GM12878 (cell line): ENCODE measurements around the gene OSBPL10. TPM values are rescaled to one million over a fixed set of nuclear protein-coding genes. Genes with fewer than 3 reads are reported as not detected.

Experiments used
- ATAC-seq: fragments of 200-7000 bp; cut with Tn5 transposase; 3 replicates; pipeline ENCODE4 v1.9.1; 2020; ENCODE audit warnings: mild to moderate bottlenecking, moderate library complexity
- BruUV-seq: library from RNA; stranded (reverse); fragments of 400-500 nt; replicated peaks from 2 replicates; lab custom pipeline; 2021; lab: Mats Ljungman, UMichigan
- CTCF ChIA-PET: fragments of 300-600 bp; sonication (Branson Sonifier 250); formaldehyde crosslinking; extraction: SDS; loops from one replicate; lab custom pipeline; 2021; ENCODE audit warnings: inconsistent platforms; lab: Yijun Ruan, JAX
- POLR2A ChIA-PET: fragments of 350-600 bp; formaldehyde crosslinking; extraction: SDS; loops from one replicate; lab custom pipeline; 2021; ENCODE audit warnings: inconsistent platforms; lab: Charles Lee
- RAD21 ChIA-PET: fragments of 300-600 bp; sonication (Branson Sonifier 250); formaldehyde crosslinking; loops from one replicate; lab custom pipeline; 2023; ENCODE audit warnings: antibody characterized with exemption; ENCODE audit not compliant: unreplicated experiment; lab: Charles Lee
- SMC1A ChIA-PET: fragments of 300-600 bp; sonication (Branson Sonifier 250); formaldehyde crosslinking; loops from one replicate; lab custom pipeline; 2023; ENCODE audit not compliant: unreplicated experiment, uncharacterized antibody; lab: Charles Lee
- DNase-seq: peaks from one replicate; pipeline ENCODE4 v3.0.0-alpha.2; 2011; ENCODE audit warnings: low read depth, low spot score
- FAIRE-seq: peaks from 3 replicates; lab custom pipeline; 2011; peaks lifted over from hg19 to GRCh38; lab: Jason Lieb, UNC
- H2AFZ ChIP-seq: 2 replicates; pipeline ENCODE4 v1.6.0; 2011; ENCODE audit warnings: low read depth, low read length, control low read depth; ENCODE audit not compliant: control insufficient read depth
- H3K27ac ChIP-seq: 2 replicates; pipeline ENCODE4 v1.5.1; 2011; ENCODE audit warnings: control low read depth; ENCODE audit not compliant: control insufficient read depth, insufficient read depth
- H3K27me3 ChIP-seq, 2 experiments: replicated peaks in 1 of 2; 2 replicates each; pipeline versions ENCODE4 v1.6.0 to v1.6.1; 2011; ENCODE audit warnings: low read length in 1 of 2; ENCODE audit not compliant: control insufficient read depth in 2 of 2, insufficient read depth in 2 of 2
- H3K36me3 ChIP-seq, 2 experiments: 2 replicates each; pipeline ENCODE4 v1.5.1; 2011; ENCODE audit warnings: low read length in 1 of 2; ENCODE audit not compliant: control insufficient read depth in 2 of 2, insufficient read depth in 2 of 2
- H3K4me1 ChIP-seq: 2 replicates; pipeline ENCODE4 v1.6.1; 2011; ENCODE audit warnings: mild to moderate bottlenecking, low read length, moderate library complexity, mixed read lengths; ENCODE audit not compliant: control insufficient read depth, insufficient read depth
- H3K4me2 ChIP-seq: 2 replicates; pipeline ENCODE4 v1.6.0; 2011; ENCODE audit warnings: control low read depth; ENCODE audit not compliant: control insufficient read depth, insufficient read depth
- H3K4me3 ChIP-seq: fragments of 200-600 bp; sonication (generic); 2 replicates; pipeline ENCODE4 v1.5.1; 2016
- H3K79me2 ChIP-seq: 2 replicates; pipeline ENCODE4 v1.6.0; 2011; ENCODE audit warnings: low read length; ENCODE audit not compliant: control insufficient read depth, insufficient read depth
- H3K9ac ChIP-seq: 2 replicates; pipeline ENCODE4 v1.8.0; 2011; ENCODE audit warnings: low read length, control low read depth, mixed read lengths; ENCODE audit not compliant: control insufficient read depth, insufficient read depth
- H3K9me3 ChIP-seq: replicated peaks from 3 replicates; pipeline ENCODE4 v1.5.1; 2011; ENCODE audit warnings: mild to moderate bottlenecking, low read length; ENCODE audit not compliant: control insufficient read depth, insufficient read depth
- H4K20me1 ChIP-seq: 2 replicates; pipeline ENCODE4 v1.6.0; 2011; ENCODE audit not compliant: control insufficient read depth, insufficient read depth
- EED ChIP-seq: sonication (generic); IDR thresholded peaks from 2 replicates; pipeline ENCODE4 v1.6.1; 2016; ENCODE audit warnings: antibody characterized with exemption, low read depth
- GATAD2B ChIP-seq: fragments of 450-650 bp; conservative IDR thresholded peaks from 2 replicates; pipeline ENCODE4 v1.6.1; 2017; ENCODE audit warnings: low read depth, mild to moderate bottlenecking, moderate library complexity
- KAT2A ChIP-seq: conservative IDR thresholded peaks from 2 replicates; pipeline ENCODE4 v1.6.1; 2011; ENCODE audit warnings: low read depth, low read length; ENCODE audit not compliant: control insufficient read depth
- NR2F1 ChIP-seq: fragments of 450-650 bp; conservative IDR thresholded peaks from 2 replicates; pipeline ENCODE4 v1.6.1; 2017; ENCODE audit warnings: mild to moderate bottlenecking
- POU2F2 ChIP-seq: IDR thresholded peaks from 3 replicates; pipeline ENCODE4 v1.6.1; 2011; ENCODE audit warnings: low read depth, mild to moderate bottlenecking, low read length, borderline replicate concordance
- SMAD1 ChIP-seq: fragments of 450-650 bp; IDR thresholded peaks from 2 replicates; pipeline ENCODE4 v1.6.1; 2018; ENCODE audit warnings: mild to moderate bottlenecking, low read depth; ENCODE audit not compliant: partially characterized antibody
- TARDBP ChIP-seq: IDR thresholded peaks from 2 replicates; pipeline ENCODE4 v1.6.1; 2016; ENCODE audit warnings: borderline replicate concordance
- ZNF622 ChIP-seq: fragments of 450-650 bp; IDR thresholded peaks from 2 replicates; pipeline ENCODE4 v1.6.1; 2017; ENCODE audit warnings: mild to moderate bottlenecking, inconsistent platforms
- WGBS: methylation state at CpG from one replicate; pipeline ENCODE4 v1.1.6; 2016; ENCODE audit warnings: low lambda C conversion rate; ENCODE audit not compliant: insufficient replicate concordance, insufficient coverage; ENCODE audit errors: missing lambda C conversion rate; 5-methylcytosine and 5-hydroxymethylcytosine counted together
- in situ Hi-C: fragments of 300-500 bp; cut with MboI; formaldehyde crosslinking; loops from 9 replicates; pipeline ENCODE4 v1.14.3; 2018; ENCODE audit warnings: mixed read lengths
- intact Hi-C: fragments of 100-400 bp; cut with micrococcal nuclease; formaldehyde crosslinking; loops from one replicate; pipeline ENCODE4 v1.14.2; 2022; ENCODE audit not compliant: unreplicated experiment
- polyA plus RNA-seq, 11 experiments: library from polyadenylated mRNA; depleted of rRNA in 4 of 11; unstranded in 6 of 11; stranded (reverse) in 5 of 11; fragments of >200 nt; fragmentation: Nextera tagmentation in 4 of 11; fragmentation: Illumina TruSeq in 1 of 11; extraction: Ambion mirVana in 4 of 11; extraction: Trizol in 1 of 11; gene quantifications; 1 replicate in 1 of 11; 2 replicates in 10 of 11; pipeline versions ENCODE4 v1.2.1 to v1.2.3, GENCODE V29; 2011 to 2016; ENCODE audit warnings: inconsistent platforms in 2 of 11, missing spikeins in 2 of 11, low read depth in 1 of 11
- total RNA-seq, 4 experiments: library from RNA; depleted of rRNA in 3 of 4; stranded (reverse); fragments of >200 nt in 3 of 4; fragmentation: Illumina TruSeq in 1 of 4; extraction: Trizol in 1 of 4; gene quantifications; 2 replicates each; pipeline versions ENCODE4 v1.2.1 to v1.2.3, GENCODE V29; 2013 to 2021
- TF ChIP-seq, protein P1 (sequence below), 3 experiments: IDR thresholded peaks in 2 of 3; conservative IDR thresholded peaks in 1 of 3; 2 replicates each; pipeline ENCODE4 v1.5.1; 2011; ENCODE audit warnings: low read depth in 3 of 3, low read length in 3 of 3, mild to moderate bottlenecking in 3 of 3, control low read depth in 2 of 3, moderate library complexity in 2 of 3, inconsistent platforms in 1 of 3, mixed read lengths in 1 of 3; ENCODE audit not compliant: control insufficient read depth in 2 of 3, insufficient read depth in 1 of 3; ENCODE audit errors: extremely low read depth in 1 of 3
- TF ChIP-seq, protein P2 (sequence below): IDR thresholded peaks from 2 replicates; pipeline ENCODE4 v1.6.1; 2011; ENCODE audit warnings: borderline replicate concordance, low read depth, mild to moderate bottlenecking, moderate library complexity, low read length; ENCODE audit not compliant: insufficient read depth, poor library complexity, severe bottlenecking
- TF ChIP-seq, protein P3 (sequence below): fragments of 450-650 bp; IDR thresholded peaks from 2 replicates; pipeline ENCODE4 v1.6.1; 2017; ENCODE audit warnings: mild to moderate bottlenecking
- TF ChIP-seq, protein P4 (sequence below): fragments of 450-650 bp; formaldehyde crosslinking; IDR thresholded peaks from 2 replicates; pipeline ENCODE4 v1.4.0; 2020; ENCODE audit warnings: mild to moderate bottlenecking, moderate library complexity
- TF ChIP-seq, protein P5 (sequence below): fragments of 450-650 bp; IDR thresholded peaks from 2 replicates; pipeline ENCODE4 v1.6.1; 2017; ENCODE audit warnings: borderline replicate concordance

The OSBPL10 gene
- total and polyA plus RNA-seq, 10 of the 15 experiments (the other 5 are each of a cell fraction or from before 2014, with no cell fraction given), result 0.03 to 0.25 (median 0.09) TPM; not detected in 5

- intact Hi-C loops (no loop called here), in situ Hi-C loops (no loop called here)
- H3K27ac ChIP-seq, result no peak overlapping the region
- no peaks in the 10 kb centered on the region for H3K36me3 ChIP-seq
- no peak overlapping the region for H3K9ac ChIP-seq
- H2AFZ ChIP-seq, result no peak overlapping the region
- DNase-seq, result no peak
- ChIA-PET SMC1A (interaction anchor here (0.6 to 2.1 kb wide), 2 partner anchors 9 to 23 kb away, joined by 3 to 4 read pairs; no protein-coding TSS in a partner anchor), RAD21 (no interaction called here), CTCF (no interaction called here), POLR2A (no interaction called here)
- no peak for FAIRE-seq
- no peak overlapping the region for H3K4me3 ChIP-seq
- H3K79me2 ChIP-seq, result no peaks in the 10 kb centered on the region
- no peak for ATAC-seq
- H3K9me3 ChIP-seq, result no peaks in the 10 kb centered on the region
- BruUV-seq, result no TSS peak
- WGBS, result 88% methylated on average over 1 of the region's 1 CpG
- H3K4me2 ChIP-seq, result no peak overlapping the region
- no peaks in the 10 kb centered on the region for H3K4me1 ChIP-seq
- peaks cover 3% of the 10 kb centered on the region in 2 experiments; a peak in 3 of 4 replicates for H3K27me3 ChIP-seq
- no peaks in the 10 kb centered on the region for H4K20me1 ChIP-seq
- TF ChIP-seq NR2F1 (no peak), POU2F2 (no peak), SMAD1 (no peak), EED (no peak), GATAD2B (no peak), KAT2A (no peak), TARDBP (no peak), ZNF622 (no peak)
- TF ChIP-seq, protein P1, sequence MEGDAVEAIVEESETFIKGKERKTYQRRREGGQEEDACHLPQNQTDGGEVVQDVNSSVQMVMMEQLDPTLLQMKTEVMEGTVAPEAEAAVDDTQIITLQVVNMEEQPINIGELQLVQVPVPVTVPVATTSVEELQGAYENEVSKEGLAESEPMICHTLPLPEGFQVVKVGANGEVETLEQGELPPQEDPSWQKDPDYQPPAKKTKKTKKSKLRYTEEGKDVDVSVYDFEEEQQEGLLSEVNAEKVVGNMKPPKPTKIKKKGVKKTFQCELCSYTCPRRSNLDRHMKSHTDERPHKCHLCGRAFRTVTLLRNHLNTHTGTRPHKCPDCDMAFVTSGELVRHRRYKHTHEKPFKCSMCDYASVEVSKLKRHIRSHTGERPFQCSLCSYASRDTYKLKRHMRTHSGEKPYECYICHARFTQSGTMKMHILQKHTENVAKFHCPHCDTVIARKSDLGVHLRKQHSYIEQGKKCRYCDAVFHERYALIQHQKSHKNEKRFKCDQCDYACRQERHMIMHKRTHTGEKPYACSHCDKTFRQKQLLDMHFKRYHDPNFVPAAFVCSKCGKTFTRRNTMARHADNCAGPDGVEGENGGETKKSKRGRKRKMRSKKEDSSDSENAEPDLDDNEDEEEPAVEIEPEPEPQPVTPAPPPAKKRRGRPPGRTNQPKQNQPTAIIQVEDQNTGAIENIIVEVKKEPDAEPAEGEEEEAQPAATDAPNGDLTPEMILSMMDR (IDR thresholded peaks at IDR 0.05 in 2 of 3, conservative IDR thresholded peaks at IDR 0.05 in 1 of 3; ENCODE audit: control insufficient read depth in 2 of 3, extremely low read depth in 1 of 3, insufficient read depth in 1 of 3, low read depth in 3 of 3, low read length in 3 of 3), result no peak
- TF ChIP-seq, protein P2, sequence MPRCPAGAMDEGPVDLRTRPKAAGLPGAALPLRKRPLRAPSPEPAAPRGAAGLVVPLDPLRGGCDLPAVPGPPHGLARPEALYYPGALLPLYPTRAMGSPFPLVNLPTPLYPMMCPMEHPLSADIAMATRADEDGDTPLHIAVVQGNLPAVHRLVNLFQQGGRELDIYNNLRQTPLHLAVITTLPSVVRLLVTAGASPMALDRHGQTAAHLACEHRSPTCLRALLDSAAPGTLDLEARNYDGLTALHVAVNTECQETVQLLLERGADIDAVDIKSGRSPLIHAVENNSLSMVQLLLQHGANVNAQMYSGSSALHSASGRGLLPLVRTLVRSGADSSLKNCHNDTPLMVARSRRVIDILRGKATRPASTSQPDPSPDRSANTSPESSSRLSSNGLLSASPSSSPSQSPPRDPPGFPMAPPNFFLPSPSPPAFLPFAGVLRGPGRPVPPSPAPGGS, result no peak
- TF ChIP-seq, protein P3, sequence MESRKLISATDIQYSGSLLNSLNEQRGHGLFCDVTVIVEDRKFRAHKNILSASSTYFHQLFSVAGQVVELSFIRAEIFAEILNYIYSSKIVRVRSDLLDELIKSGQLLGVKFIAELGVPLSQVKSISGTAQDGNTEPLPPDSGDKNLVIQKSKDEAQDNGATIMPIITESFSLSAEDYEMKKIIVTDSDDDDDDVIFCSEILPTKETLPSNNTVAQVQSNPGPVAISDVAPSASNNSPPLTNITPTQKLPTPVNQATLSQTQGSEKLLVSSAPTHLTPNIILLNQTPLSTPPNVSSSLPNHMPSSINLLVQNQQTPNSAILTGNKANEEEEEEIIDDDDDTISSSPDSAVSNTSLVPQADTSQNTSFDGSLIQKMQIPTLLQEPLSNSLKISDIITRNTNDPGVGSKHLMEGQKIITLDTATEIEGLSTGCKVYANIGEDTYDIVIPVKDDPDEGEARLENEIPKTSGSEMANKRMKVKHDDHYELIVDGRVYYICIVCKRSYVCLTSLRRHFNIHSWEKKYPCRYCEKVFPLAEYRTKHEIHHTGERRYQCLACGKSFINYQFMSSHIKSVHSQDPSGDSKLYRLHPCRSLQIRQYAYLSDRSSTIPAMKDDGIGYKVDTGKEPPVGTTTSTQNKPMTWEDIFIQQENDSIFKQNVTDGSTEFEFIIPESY, result no peak
- TF ChIP-seq, protein P4, sequence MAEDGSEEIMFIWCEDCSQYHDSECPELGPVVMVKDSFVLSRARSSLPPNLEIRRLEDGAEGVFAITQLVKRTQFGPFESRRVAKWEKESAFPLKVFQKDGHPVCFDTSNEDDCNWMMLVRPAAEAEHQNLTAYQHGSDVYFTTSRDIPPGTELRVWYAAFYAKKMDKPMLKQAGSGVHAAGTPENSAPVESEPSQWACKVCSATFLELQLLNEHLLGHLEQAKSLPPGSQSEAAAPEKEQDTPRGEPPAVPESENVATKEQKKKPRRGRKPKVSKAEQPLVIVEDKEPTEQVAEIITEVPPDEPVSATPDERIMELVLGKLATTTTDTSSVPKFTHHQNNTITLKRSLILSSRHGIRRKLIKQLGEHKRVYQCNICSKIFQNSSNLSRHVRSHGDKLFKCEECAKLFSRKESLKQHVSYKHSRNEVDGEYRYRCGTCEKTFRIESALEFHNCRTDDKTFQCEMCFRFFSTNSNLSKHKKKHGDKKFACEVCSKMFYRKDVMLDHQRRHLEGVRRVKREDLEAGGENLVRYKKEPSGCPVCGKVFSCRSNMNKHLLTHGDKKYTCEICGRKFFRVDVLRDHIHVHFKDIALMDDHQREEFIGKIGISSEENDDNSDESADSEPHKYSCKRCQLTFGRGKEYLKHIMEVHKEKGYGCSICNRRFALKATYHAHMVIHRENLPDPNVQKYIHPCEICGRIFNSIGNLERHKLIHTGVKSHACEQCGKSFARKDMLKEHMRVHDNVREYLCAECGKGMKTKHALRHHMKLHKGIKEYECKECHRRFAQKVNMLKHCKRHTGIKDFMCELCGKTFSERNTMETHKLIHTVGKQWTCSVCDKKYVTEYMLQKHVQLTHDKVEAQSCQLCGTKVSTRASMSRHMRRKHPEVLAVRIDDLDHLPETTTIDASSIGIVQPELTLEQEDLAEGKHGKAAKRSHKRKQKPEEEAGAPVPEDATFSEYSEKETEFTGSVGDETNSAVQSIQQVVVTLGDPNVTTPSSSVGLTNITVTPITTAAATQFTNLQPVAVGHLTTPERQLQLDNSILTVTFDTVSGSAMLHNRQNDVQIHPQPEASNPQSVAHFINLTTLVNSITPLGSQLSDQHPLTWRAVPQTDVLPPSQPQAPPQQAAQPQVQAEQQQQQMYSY (CRISPR knock-in tag), result no peak
- TF ChIP-seq, protein P5, sequence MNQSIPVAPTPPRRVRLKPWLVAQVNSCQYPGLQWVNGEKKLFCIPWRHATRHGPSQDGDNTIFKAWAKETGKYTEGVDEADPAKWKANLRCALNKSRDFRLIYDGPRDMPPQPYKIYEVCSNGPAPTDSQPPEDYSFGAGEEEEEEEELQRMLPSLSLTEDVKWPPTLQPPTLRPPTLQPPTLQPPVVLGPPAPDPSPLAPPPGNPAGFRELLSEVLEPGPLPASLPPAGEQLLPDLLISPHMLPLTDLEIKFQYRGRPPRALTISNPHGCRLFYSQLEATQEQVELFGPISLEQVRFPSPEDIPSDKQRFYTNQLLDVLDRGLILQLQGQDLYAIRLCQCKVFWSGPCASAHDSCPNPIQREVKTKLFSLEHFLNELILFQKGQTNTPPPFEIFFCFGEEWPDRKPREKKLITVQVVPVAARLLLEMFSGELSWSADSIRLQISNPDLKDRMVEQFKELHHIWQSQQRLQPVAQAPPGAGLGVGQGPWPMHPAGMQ, result no peak
Measured at GRCh38 chr3:31740397-31740796, 240.7 kb downstream of the OSBPL10 start.
